HEK293T (cell line): Measurements from ENCODE around the gene CELA2A.

Experiments used
- ARNT ChIP-seq: fragments of 450-650 bp; IDR thresholded peaks from 2 replicates; pipeline ENCODE4 v1.6.1; 2017; ENCODE audit warnings: mild to moderate bottlenecking
- BHLHE40 ChIP-seq: fragments of 450-650 bp; IDR thresholded peaks from 2 replicates; pipeline ENCODE4 v1.6.1; 2016; ENCODE audit warnings: mild to moderate bottlenecking, moderate library complexity, borderline replicate concordance
- FOXA1 ChIP-seq: fragments of 450-650 bp; IDR thresholded peaks from 2 replicates; pipeline ENCODE4 v1.6.1; 2016; ENCODE audit warnings: mild to moderate bottlenecking
- HDGF ChIP-seq: fragments of 450-650 bp; IDR thresholded peaks from 2 replicates; pipeline ENCODE4 v1.6.1; 2017; ENCODE audit warnings: antibody characterized with exemption, borderline replicate concordance

GRCh38 chr1:15436881-15437442 lies 19.6 kb upstream of the CELA2A start:
- TF ChIP-seq HDGF, result no peak
- TF ChIP-seq BHLHE40, result no peak
- no peak for TF ChIP-seq FOXA1
- no peak for TF ChIP-seq ARNT
